NT2/D1 (cell line): Measurements from ENCODE around the gene YTHDC1.

Source experiments
- SUZ12 ChIP-seq: IDR thresholded peaks from 2 replicates; pipeline ENCODE4 v1.6.1; 2011; ENCODE audit not compliant: insufficient read length, insufficient read depth; ENCODE audit errors: extremely low read depth
- YY1 ChIP-seq: IDR thresholded peaks from 2 replicates; pipeline ENCODE4 v1.6.1; 2011; ENCODE audit not compliant: insufficient read length, insufficient read depth
- ZNF274 ChIP-seq: IDR thresholded peaks from 2 replicates; pipeline ENCODE4 v1.6.1; 2011; ENCODE audit warnings: mild to moderate bottlenecking, low read depth, low read length

DNA sequence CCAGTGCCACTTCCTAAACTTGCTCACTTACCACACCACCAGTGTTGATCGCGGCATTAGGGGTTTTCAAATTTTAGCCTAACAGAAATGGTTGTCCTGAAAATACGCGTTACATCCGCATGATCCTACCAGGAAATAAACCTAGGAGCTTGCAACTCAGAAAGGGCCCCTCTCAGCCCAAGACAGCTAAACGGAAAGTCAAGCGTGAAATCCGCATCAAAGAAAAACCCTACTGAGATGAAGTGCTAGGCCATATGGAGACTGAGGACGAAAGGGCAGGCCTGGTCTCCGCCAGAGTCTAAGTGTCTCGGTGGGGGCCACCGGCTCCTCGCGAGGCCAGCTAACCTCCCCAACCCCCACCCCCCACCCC lies 626 bp downstream of the YTHDC1 start:
- TF ChIP-seq ZNF274 (no peak), YY1 (no peak), SUZ12 (no peak)
